ENCODE data around the gene APBB2. TPM values are rescaled to one million over a fixed set of nuclear protein-coding genes. Genes with fewer than 3 reads are reported as not detected.

Gene APBB2
- total and polyA plus RNA-seq, 10 of the 15 experiments (the other 5 are each of a cell fraction or from before 2014, with no cell fraction given) = 2.7 to 24.6 (median 19.0) TPM

DNA sequence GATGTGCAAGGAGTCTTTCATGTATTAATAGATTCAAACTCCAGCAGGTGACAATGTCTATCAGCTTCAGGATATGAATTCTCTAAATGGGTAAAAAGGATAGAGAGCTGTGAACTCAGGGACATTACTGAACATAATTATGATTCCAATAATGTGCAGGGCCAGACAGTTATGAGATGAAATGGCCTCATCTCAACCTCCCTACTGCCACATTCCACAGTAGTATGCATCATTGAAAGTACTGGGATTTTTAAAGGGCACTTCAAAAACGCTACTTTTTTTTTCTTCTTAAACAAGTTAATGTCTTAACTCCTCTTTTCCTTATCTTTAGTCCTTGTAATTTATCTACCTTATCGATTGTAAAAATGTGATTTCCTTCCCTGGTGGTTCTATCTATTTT is 202.0 kb downstream of the APBB2 start:
- intact Hi-C loops (cut with micrococcal nuclease; ENCODE audit: unreplicated experiment) = no loop called here
- 47% methylated on average over 2 of the region's 2 CpGs for WGBS (ENCODE audit: insufficient coverage, insufficient replicate concordance, low lambda C conversion rate, missing lambda C conversion rate)

More for the DNA sequence above, 202.0 kb downstream of the APBB2 start:
- ChIA-PET CTCF (interaction anchor here (0.9 kb wide), 1 partner anchor 34 kb away, joined by 3 read pairs; no protein-coding TSS in a partner anchor), RAD21 (ENCODE audit: unreplicated experiment) (interaction anchor here (0.7 kb wide), 1 partner anchor 33 kb away, joined by 3 read pairs; no protein-coding TSS in a partner anchor), POLR2A (interaction anchor here (0.6 kb wide), 1 partner anchor 20 kb away, joined by 3 read pairs; no protein-coding TSS in a partner anchor), SMC1A (ENCODE audit: uncharacterized antibody, unreplicated experiment) (interaction anchor here (1.1 to 1.6 kb wide), 4 partner anchors 10 to 200 kb away, joined by 3 to 4 read pairs (median 3); no protein-coding TSS in a partner anchor)
- no peak overlapping the region for H3K4me2 ChIP-seq (ENCODE audit: control insufficient read depth, insufficient read depth)
- ATAC-seq (no peak), FAIRE-seq (no peak), DNase-seq (ENCODE audit: low read depth, low spot score) (no peak)
- no TSS peak for BruUV-seq (replicated peaks)
- H3K9ac ChIP-seq (ENCODE audit: control insufficient read depth, insufficient read depth, low read length) = no peak overlapping the region
- no peak for TF ChIP-seq FOS (IDR thresholded peaks at IDR 0.05; ENCODE audit: borderline replicate concordance, extremely low read depth, insufficient read length)
- no peak for TF ChIP-seq EZH2 (IDR thresholded peaks at IDR 0.05; ENCODE audit: borderline replicate concordance, control insufficient read depth, low read depth, low read length)
- TF ChIP-seq SPI1 (IDR thresholded peaks at IDR 0.05; ENCODE audit: borderline replicate concordance, insufficient read depth, low read depth, low read length) = no peak
- TF ChIP-seq TBL1XR1 (IDR thresholded peaks at IDR 0.05; ENCODE audit: low read depth, low read length) = no peak
- TF ChIP-seq, protein P1, sequence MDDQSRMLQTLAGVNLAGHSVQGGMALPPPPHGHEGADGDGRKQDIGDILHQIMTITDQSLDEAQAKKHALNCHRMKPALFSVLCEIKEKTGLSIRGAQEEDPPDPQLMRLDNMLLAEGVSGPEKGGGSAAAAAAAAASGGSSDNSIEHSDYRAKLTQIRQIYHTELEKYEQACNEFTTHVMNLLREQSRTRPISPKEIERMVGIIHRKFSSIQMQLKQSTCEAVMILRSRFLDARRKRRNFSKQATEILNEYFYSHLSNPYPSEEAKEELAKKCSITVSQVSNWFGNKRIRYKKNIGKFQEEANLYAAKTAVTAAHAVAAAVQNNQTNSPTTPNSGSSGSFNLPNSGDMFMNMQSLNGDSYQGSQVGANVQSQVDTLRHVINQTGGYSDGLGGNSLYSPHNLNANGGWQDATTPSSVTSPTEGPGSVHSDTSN (IDR thresholded peaks at IDR 0.05; ENCODE audit: insufficient replicate concordance, low read depth, low read length) = no peak
- no peak for TF ChIP-seq SREBF1 (IDR thresholded peaks at IDR 0.05; ENCODE audit: low read length)
- TF ChIP-seq, protein P2, sequence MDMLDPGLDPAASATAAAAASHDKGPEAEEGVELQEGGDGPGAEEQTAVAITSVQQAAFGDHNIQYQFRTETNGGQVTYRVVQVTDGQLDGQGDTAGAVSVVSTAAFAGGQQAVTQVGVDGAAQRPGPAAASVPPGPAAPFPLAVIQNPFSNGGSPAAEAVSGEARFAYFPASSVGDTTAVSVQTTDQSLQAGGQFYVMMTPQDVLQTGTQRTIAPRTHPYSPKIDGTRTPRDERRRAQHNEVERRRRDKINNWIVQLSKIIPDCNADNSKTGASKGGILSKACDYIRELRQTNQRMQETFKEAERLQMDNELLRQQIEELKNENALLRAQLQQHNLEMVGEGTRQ (IDR thresholded peaks at IDR 0.05; ENCODE audit: borderline replicate concordance, low read depth, low read length) = no peak
- TF ChIP-seq, protein P3, sequence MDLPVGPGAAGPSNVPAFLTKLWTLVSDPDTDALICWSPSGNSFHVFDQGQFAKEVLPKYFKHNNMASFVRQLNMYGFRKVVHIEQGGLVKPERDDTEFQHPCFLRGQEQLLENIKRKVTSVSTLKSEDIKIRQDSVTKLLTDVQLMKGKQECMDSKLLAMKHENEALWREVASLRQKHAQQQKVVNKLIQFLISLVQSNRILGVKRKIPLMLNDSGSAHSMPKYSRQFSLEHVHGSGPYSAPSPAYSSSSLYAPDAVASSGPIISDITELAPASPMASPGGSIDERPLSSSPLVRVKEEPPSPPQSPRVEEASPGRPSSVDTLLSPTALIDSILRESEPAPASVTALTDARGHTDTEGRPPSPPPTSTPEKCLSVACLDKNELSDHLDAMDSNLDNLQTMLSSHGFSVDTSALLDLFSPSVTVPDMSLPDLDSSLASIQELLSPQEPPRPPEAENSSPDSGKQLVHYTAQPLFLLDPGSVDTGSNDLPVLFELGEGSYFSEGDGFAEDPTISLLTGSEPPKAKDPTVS (IDR thresholded peaks at IDR 0.05; ENCODE audit: low read depth, low read length) = no peak
- TF ChIP-seq, protein P4, sequence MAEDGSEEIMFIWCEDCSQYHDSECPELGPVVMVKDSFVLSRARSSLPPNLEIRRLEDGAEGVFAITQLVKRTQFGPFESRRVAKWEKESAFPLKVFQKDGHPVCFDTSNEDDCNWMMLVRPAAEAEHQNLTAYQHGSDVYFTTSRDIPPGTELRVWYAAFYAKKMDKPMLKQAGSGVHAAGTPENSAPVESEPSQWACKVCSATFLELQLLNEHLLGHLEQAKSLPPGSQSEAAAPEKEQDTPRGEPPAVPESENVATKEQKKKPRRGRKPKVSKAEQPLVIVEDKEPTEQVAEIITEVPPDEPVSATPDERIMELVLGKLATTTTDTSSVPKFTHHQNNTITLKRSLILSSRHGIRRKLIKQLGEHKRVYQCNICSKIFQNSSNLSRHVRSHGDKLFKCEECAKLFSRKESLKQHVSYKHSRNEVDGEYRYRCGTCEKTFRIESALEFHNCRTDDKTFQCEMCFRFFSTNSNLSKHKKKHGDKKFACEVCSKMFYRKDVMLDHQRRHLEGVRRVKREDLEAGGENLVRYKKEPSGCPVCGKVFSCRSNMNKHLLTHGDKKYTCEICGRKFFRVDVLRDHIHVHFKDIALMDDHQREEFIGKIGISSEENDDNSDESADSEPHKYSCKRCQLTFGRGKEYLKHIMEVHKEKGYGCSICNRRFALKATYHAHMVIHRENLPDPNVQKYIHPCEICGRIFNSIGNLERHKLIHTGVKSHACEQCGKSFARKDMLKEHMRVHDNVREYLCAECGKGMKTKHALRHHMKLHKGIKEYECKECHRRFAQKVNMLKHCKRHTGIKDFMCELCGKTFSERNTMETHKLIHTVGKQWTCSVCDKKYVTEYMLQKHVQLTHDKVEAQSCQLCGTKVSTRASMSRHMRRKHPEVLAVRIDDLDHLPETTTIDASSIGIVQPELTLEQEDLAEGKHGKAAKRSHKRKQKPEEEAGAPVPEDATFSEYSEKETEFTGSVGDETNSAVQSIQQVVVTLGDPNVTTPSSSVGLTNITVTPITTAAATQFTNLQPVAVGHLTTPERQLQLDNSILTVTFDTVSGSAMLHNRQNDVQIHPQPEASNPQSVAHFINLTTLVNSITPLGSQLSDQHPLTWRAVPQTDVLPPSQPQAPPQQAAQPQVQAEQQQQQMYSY (CRISPR knock-in tag; IDR thresholded peaks at IDR 0.05) = no peak
- no peak for TF ChIP-seq SUPT20H (IDR thresholded peaks at IDR 0.05; ENCODE audit: borderline replicate concordance, control insufficient read depth, low read depth, low read length)
- TF ChIP-seq MEF2B (IDR thresholded peaks at IDR 0.05; ENCODE audit: partially characterized antibody, poor library complexity, severe bottlenecking) = no peak
- TF ChIP-seq, protein P5, sequence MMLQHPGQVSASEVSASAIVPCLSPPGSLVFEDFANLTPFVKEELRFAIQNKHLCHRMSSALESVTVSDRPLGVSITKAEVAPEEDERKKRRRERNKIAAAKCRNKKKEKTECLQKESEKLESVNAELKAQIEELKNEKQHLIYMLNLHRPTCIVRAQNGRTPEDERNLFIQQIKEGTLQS (IDR thresholded peaks at IDR 0.05; ENCODE audit: borderline replicate concordance, extremely low read depth, low read depth, low read length) = no peak
- H3K9me3 ChIP-seq (replicated peaks; ENCODE audit: control insufficient read depth, insufficient read depth, low read length) = peaks cover 1% of the 10 kb centered on the region; the same call in 1 of the 3 replicates
- no peaks in the 10 kb centered on the region for H3K79me2 ChIP-seq (ENCODE audit: control insufficient read depth, insufficient read depth, low read length)
- in situ Hi-C loops (cut with MboI) = no loop called here
- no peaks in the 10 kb centered on the region for H4K20me1 ChIP-seq (ENCODE audit: control insufficient read depth, insufficient read depth)
- no peaks in the 10 kb centered on the region for H3K4me1 ChIP-seq (ENCODE audit: control insufficient read depth, insufficient read depth, low read length)
- no peak overlapping the region for H3K27ac ChIP-seq (ENCODE audit: control insufficient read depth, insufficient read depth)
- H3K27me3 ChIP-seq (replicated peaks in 1 of 2; ENCODE audit: control insufficient read depth in 2 of 2, insufficient read depth in 2 of 2, low read length in 1 of 2) = no peaks in the 10 kb centered on the region
- H3K36me3 ChIP-seq (ENCODE audit: control insufficient read depth in 2 of 2, insufficient read depth in 2 of 2, low read length in 1 of 2) = no peaks in the 10 kb centered on the region
- no peak overlapping the region for H2AFZ ChIP-seq (ENCODE audit: control insufficient read depth, low read depth, low read length)
- H3K4me3 ChIP-seq = no peak overlapping the region
